IMR-90 (cell line): ENCODE data around the gene TEAD1. TPM values are rescaled to one million over a fixed set of nuclear protein-coding genes. Genes with fewer than 3 reads are reported as not detected.
A peak's percentile ranks its signal among the peaks of the same experiment; 100 is the strongest.

ENCODE experiments used
- ATAC-seq: fragments of 200-7000 bp; cut with Tn5 transposase; 2 replicates; pipeline ENCODE4 v1.9.1; 2020; ENCODE audit warnings: low read depth, mild to moderate bottlenecking, moderate library complexity
- BruUV-seq: library from RNA; stranded (reverse); fragments of 400-500 nt; replicated peaks from 2 replicates; lab custom pipeline; 2021; lab: Mats Ljungman, UMichigan
- CTCF ChIA-PET: fragments of 300-600 bp; formaldehyde crosslinking; extraction: SDS; loops from one replicate; lab custom pipeline; 2021; ENCODE audit warnings: antibody characterized with exemption; lab: Yijun Ruan, JAX
- POLR2A ChIA-PET: fragments of 300-600 bp; sonication (Branson Sonifier 250); formaldehyde crosslinking; loops from one replicate; lab custom pipeline; 2022; ENCODE audit warnings: antibody characterized with exemption; ENCODE audit not compliant: unreplicated experiment; lab: Charles Lee
- DNase-seq: peaks from one replicate; pipeline ENCODE4 v3.0.0; 2013
- H2AFZ ChIP-seq: replicated peaks from 2 replicates; pipeline ENCODE3; 2013; ENCODE audit warnings: low read length, mild to moderate bottlenecking; ENCODE audit not compliant: poor library complexity
- H2AK5ac ChIP-seq: 2 replicates; pipeline ENCODE4 v1.6.1; 2013; ENCODE audit warnings: low read depth, low read length, inconsistent platforms
- H2AK9ac ChIP-seq: replicated peaks from 2 replicates; pipeline ENCODE3; 2013; ENCODE audit warnings: mild to moderate bottlenecking, low read depth, low read length, moderate library complexity; ENCODE audit not compliant: poor library complexity
- H2BK120ac ChIP-seq: 2 replicates; pipeline ENCODE4 v1.6.1; 2013; ENCODE audit warnings: low read depth, low read length, inconsistent platforms
- H2BK15ac ChIP-seq: 3 replicates; pipeline ENCODE4 v1.6.1; 2013; ENCODE audit warnings: low read depth, low read length, inconsistent platforms
- H2BK20ac ChIP-seq: 2 replicates; pipeline ENCODE4 v1.6.1; 2013; ENCODE audit warnings: low read depth, mild to moderate bottlenecking, inconsistent platforms, low read length, moderate library complexity
- H2BK5ac ChIP-seq: 2 replicates; pipeline ENCODE4 v1.6.1; 2013; ENCODE audit warnings: mild to moderate bottlenecking, low read depth, low read length, inconsistent platforms; ENCODE audit not compliant: poor library complexity, severe bottlenecking
- H3K14ac ChIP-seq: replicated peaks from 2 replicates; pipeline ENCODE4 v1.6.1; 2013; ENCODE audit warnings: low read depth, low read length, inconsistent platforms
- H3K18ac ChIP-seq: 2 replicates; pipeline ENCODE4 v1.6.1; 2013; ENCODE audit warnings: low read depth, low read length, control low read depth
- H3K23ac ChIP-seq: 2 replicates; pipeline ENCODE4 v1.6.1; 2013; ENCODE audit warnings: low read depth, low read length, inconsistent platforms
- H3K27ac ChIP-seq: 2 replicates; pipeline ENCODE4 v1.5.1; 2013; ENCODE audit warnings: mild to moderate bottlenecking, control low read depth, low read length; ENCODE audit not compliant: insufficient read depth
- H3K27me3 ChIP-seq: 2 replicates; pipeline ENCODE4 v1.6.1; 2013; ENCODE audit warnings: low read length; ENCODE audit not compliant: control insufficient read depth, insufficient read depth
- H3K36me3 ChIP-seq: 2 replicates; pipeline ENCODE4 v1.6.1; 2013; ENCODE audit warnings: low read length, mixed read lengths; ENCODE audit not compliant: control insufficient read depth, insufficient read depth
- H3K4ac ChIP-seq: 2 replicates; pipeline ENCODE4 v1.6.1; 2013; ENCODE audit warnings: low read depth, low read length, inconsistent platforms
- H3K4me1 ChIP-seq: 2 replicates; pipeline ENCODE4 v1.6.1; 2013; ENCODE audit warnings: low read length, mixed read lengths; ENCODE audit not compliant: control insufficient read depth, insufficient read depth
- H3K4me2 ChIP-seq: 2 replicates; pipeline ENCODE4 v1.6.1; 2013; ENCODE audit warnings: low read depth, mild to moderate bottlenecking, control low read depth, low read length, moderate library complexity
- H3K4me3 ChIP-seq: 2 replicates; pipeline ENCODE4 v1.5.1; 2013; ENCODE audit warnings: low read depth, mild to moderate bottlenecking, control low read depth, low read length, moderate library complexity; ENCODE audit not compliant: insufficient read depth
- H3K56ac ChIP-seq: 2 replicates; pipeline ENCODE4 v1.6.1; 2013; ENCODE audit warnings: low read length, inconsistent platforms; ENCODE audit not compliant: insufficient read depth; ENCODE audit errors: extremely low read depth
- H3K79me1 ChIP-seq, 2 experiments: 2 replicates each; pipeline ENCODE4 v1.6.1; 2013; ENCODE audit warnings: low read length in 2 of 2, inconsistent platforms in 1 of 2, low read depth in 1 of 2
- H3K9ac ChIP-seq: 2 replicates; pipeline ENCODE4 v1.6.1; 2013; ENCODE audit warnings: low read depth, low read length, control low read depth
- H3K9me1 ChIP-seq: 2 replicates; pipeline ENCODE4 v1.6.1; 2013; ENCODE audit warnings: low read length, inconsistent platforms; ENCODE audit not compliant: insufficient read depth
- H3K9me3 ChIP-seq: 2 replicates; pipeline ENCODE4 v1.6.1; 2013; ENCODE audit warnings: low read length; ENCODE audit not compliant: control insufficient read depth, insufficient read depth
- H4K20me1 ChIP-seq: 2 replicates; pipeline ENCODE4 v1.6.1; 2013; ENCODE audit warnings: low read length, inconsistent platforms; ENCODE audit not compliant: insufficient read depth
- H4K5ac ChIP-seq: 2 replicates; pipeline ENCODE4 v1.6.1; 2013; ENCODE audit warnings: mild to moderate bottlenecking, low read depth, low read length, control low read depth
- H4K8ac ChIP-seq, 2 experiments: 2 replicates each; pipeline ENCODE4 v1.6.1; 2013; ENCODE audit warnings: low read depth in 2 of 2, low read length in 2 of 2, control low read depth in 1 of 2, inconsistent platforms in 1 of 2
- H4K91ac ChIP-seq: 2 replicates; pipeline ENCODE4 v1.6.1; 2013; ENCODE audit warnings: low read depth, low read length, inconsistent platforms; ENCODE audit not compliant: insufficient read depth
- CHD1 ChIP-seq: IDR thresholded peaks from 2 replicates; pipeline ENCODE4 v1.6.1; 2012; ENCODE audit warnings: low read depth, low read length, improper control_type of control experiment
- RAD21 ChIP-seq: IDR thresholded peaks from 2 replicates; pipeline ENCODE4 v1.6.1; 2012; ENCODE audit warnings: low read length, improper control_type of control experiment
- RCOR1 ChIP-seq: IDR thresholded peaks from 2 replicates; pipeline ENCODE4 v1.6.1; 2012; ENCODE audit warnings: mild to moderate bottlenecking, low read length, improper control_type of control experiment; ENCODE audit not compliant: insufficient replicate concordance
- WGBS, 2 experiments: methylation state at CpG; one replicate each; pipeline versions ENCODE4 v1.1.5 to v1.1.7; 2013; ENCODE audit warnings: missing lambda C conversion rate in 2 of 2; ENCODE audit not compliant: insufficient read length in 1 of 2; ENCODE audit errors: extremely low coverage in 2 of 2; 5-methylcytosine and 5-hydroxymethylcytosine counted together
- dilution Hi-C: fragments of 300-500 bp; cut with HindIII; formaldehyde crosslinking; loops from one replicate; pipeline ENCODE4 v1.14.3; 2018; ENCODE audit warnings: low sequenced_read_pairs; ENCODE audit not compliant: unreplicated experiment
- in situ Hi-C: fragments of 300-500 bp; cut with MboI; formaldehyde crosslinking; loops from 3 replicates; pipeline ENCODE4 v1.14.3; 2019; ENCODE audit warnings: low sequenced_read_pairs, inconsistent platforms, mixed read lengths
- intact Hi-C: fragments of 100-400 bp; cut with micrococcal nuclease; formaldehyde crosslinking; loops from 2 replicates; pipeline ENCODE4 v1.10.0; 2022
- polyA plus RNA-seq, 3 experiments: library from polyadenylated mRNA; depleted of rRNA; stranded (reverse); fragments of >200 nt; gene quantifications; 2 replicates each; pipeline ENCODE4 v1.2.3, GENCODE V29; 2012; ENCODE audit warnings: low replicate concordance in 1 of 3
- total RNA-seq: library from RNA; depleted of rRNA; stranded (reverse); fragments of >200 nt; gene quantifications from 2 replicates; pipeline ENCODE4 v1.2.3, GENCODE V29; 2012

Gene TEAD1
- total and polyA plus RNA-seq, 2 of the 4 experiments (the other 2 are of a cell fraction), result 51.8 to 69.2 TPM

DNA sequence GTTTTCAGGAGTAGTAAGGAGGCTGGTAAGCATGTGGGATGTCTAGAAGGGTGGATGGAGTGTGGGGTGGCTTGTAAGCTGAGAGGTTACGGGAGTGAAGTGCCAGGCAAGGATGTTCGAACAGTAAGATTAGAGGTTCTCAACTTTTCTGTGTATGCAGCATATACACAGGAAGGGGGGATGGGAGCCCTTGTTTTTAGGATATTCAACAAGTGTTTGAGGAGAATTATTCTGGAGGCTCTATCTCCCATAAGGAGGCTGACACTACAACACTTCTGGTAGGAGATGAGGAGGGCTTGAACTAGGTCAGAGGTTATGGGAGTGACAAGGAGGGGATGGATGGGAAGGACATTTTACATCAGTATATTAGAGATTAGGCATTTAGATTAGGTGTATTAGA lies 109.5 kb downstream of the TEAD1 start:
- Histone ChIP-seq H3K36me3 (peaks cover 10% of the 10 kb centered on the region), H3K4me2 (no peak overlapping the region), H2BK15ac (no peak overlapping the region), H2AK9ac (no peak overlapping the region), H3K18ac (no peak overlapping the region), H3K79me1 (peaks cover 37 to 71% of the 10 kb centered on the region in 2 experiments), H4K5ac (no peak overlapping the region), H4K91ac (no peak overlapping the region), H4K8ac (no peak overlapping the region; a peak in 2 of 4 replicates), H3K14ac (no peak overlapping the region; the same call in 1 of the 2 replicates), H2BK5ac (no peak overlapping the region), H3K27ac (no peak overlapping the region), H2AK5ac (no peak overlapping the region), H2AFZ (no peak overlapping the region), H3K4me1 (peaks cover 17% of the 10 kb centered on the region), H3K56ac (no peak overlapping the region), H3K9ac (no peak overlapping the region), H3K27me3 (no peaks in the 10 kb centered on the region), H3K23ac (0 out of 2 replicates have a peak overlapping the region, but pooled peaks have one; percentile 48), H3K9me1 (peaks cover 38% of the 10 kb centered on the region), H2BK20ac (no peak overlapping the region), H3K4me3 (no peak overlapping the region), H3K9me3 (no peaks in the 10 kb centered on the region), H2BK120ac (no peak overlapping the region), H3K4ac (no peak overlapping the region), H4K20me1 (peaks cover 57% of the 10 kb centered on the region)
- ATAC-seq, result no peak
- intact Hi-C loops, result no loop called here
- TF ChIP-seq RCOR1 (no peak), CHD1 (no peak), RAD21 (no peak)
- in situ Hi-C loops, result no loop called here
- ChIA-PET POLR2A (no interaction called here), CTCF (no interaction called here)
- dilution Hi-C loops, result no loop called here
- BruUV-seq, result no TSS peak
- 100% methylated on average over 2 of the region's 2 CpGs; no CpG with 5 or more reads in 1 of the 2 experiments for WGBS, 2 experiments
- no peak for DNase-seq
